Esophagus (tissue), 2 donors: ENCODE data around the gene PTCRA. TPM values are rescaled to one million over a fixed set of nuclear protein-coding genes. Genes with fewer than 3 reads are reported as not detected.

Source experiments
- H3K27ac ChIP-seq, 2 donors: one replicate each; pipeline ENCODE4 v1.5.1; 2013; ENCODE audit warnings: low read depth in 2 of 2, mild to moderate bottlenecking in 2 of 2, inconsistent platforms in 1 of 2, low read length in 1 of 2, moderate library complexity in 1 of 2
- H3K27me3 ChIP-seq, 2 donors: one replicate each; pipeline ENCODE4 v1.6.1; 2013; ENCODE audit warnings: low read length in 2 of 2, control low read depth in 1 of 2, mild to moderate bottlenecking in 1 of 2; ENCODE audit not compliant: insufficient read depth in 2 of 2, control insufficient read depth in 1 of 2
- H3K36me3 ChIP-seq, 2 donors: one replicate each; pipeline ENCODE4 v1.6.1; 2013; ENCODE audit warnings: low read length in 1 of 2; ENCODE audit not compliant: control insufficient read depth in 2 of 2, insufficient read depth in 2 of 2
- H3K4me1 ChIP-seq, 2 donors: one replicate each; pipeline ENCODE4 v1.6.1; 2013; ENCODE audit warnings: low read length in 1 of 2; ENCODE audit not compliant: control insufficient read depth in 2 of 2, insufficient read depth in 2 of 2
- H3K4me3 ChIP-seq, 2 donors: one replicate each; pipeline ENCODE4 v1.5.1; 2013; ENCODE audit warnings: low read length in 2 of 2, mild to moderate bottlenecking in 2 of 2, low read depth in 1 of 2, moderate library complexity in 1 of 2
- H3K9me3 ChIP-seq, 2 donors: one replicate each; pipeline ENCODE4 v1.6.1; 2013; ENCODE audit warnings: mild to moderate bottlenecking in 2 of 2, low read depth in 1 of 2, low read length in 1 of 2, moderate library complexity in 1 of 2; ENCODE audit not compliant: control insufficient read depth in 2 of 2, insufficient read depth in 1 of 2
- WGBS, 2 donors: extraction: QIAGEN DNeasy Blood & Tissue Kit; methylation state at CpG; one replicate each; pipeline ENCODE4 v1.1.7; 2013; 5-methylcytosine and 5-hydroxymethylcytosine counted together
- polyA plus RNA-seq, 2 donors: library from polyadenylated mRNA; stranded (reverse); fragments of 200-250 nt; gene quantifications; one replicate each; pipeline ENCODE4 v1.2.3, GENCODE V29; 2013
- donor health status: healthy with polysubstance abuse.
- donor health status: Bipolar disorder and iron deficiency.

Gene PTCRA
- polyA plus RNA-seq, 2 donors: not detected

DNA sequence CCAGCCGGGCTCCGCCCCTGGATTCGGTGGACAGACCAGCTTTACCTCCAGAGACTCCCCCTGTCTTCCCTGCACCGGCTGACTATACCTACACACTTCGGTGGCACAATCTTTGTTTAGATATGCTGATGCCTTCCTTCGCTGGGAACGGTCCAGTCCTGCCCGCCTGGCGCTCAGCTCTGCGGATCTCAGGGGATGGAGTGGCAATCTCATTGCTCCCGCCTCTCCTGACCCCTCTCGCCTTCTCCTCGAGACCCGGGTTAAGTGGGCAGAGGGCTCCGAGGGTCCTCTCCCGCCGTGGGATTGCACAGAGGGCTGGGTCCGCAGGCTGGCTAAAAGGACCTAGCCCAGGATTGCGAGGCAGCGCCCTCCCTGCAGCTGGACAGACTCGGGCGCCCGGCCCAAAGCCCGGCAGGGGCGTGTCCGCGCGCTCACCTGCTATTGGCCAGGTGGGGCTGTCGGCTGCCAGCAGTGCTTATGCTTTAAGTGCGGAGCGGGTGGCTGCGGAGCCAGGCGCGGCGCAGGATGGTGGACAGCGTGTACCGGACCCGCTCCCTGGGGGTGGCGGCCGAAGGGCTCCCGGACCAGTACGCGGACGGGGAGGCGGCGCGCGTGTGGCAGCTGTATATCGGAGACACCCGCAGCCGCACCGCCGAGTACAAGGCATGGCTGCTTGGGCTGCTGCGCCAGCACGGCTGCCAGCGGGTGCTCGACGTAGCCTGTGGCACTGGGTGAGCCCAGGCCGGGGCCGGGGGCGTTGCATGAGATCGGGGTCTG is 44.6 kb downstream of the PTCRA start, which contains the start of gene GNMT:
Gene GNMT (plus strand): TSS at position 512 of the 777 bp plus-strand sequence. CDS start 14 bp downstream, at position 526.
- Histone ChIP-seq H3K27me3 (no peaks in the 10 kb centered on the region), H3K9me3 (no peaks in the 10 kb centered on the region), H3K27ac (no peak within 1 kb of the TSS), H3K4me3 (peak within 1 kb of the TSS; percentile 38 to 49), H3K36me3 (peaks cover 4 to 21% of the 10 kb centered on the region in 2 donors), H3K4me1 (peaks cover 0 to 6% of the 10 kb centered on the region in 2 donors)
- WGBS, 2 donors: 4% methylated on average over 58 to 62 of the region's 62 CpGs

DNA sequence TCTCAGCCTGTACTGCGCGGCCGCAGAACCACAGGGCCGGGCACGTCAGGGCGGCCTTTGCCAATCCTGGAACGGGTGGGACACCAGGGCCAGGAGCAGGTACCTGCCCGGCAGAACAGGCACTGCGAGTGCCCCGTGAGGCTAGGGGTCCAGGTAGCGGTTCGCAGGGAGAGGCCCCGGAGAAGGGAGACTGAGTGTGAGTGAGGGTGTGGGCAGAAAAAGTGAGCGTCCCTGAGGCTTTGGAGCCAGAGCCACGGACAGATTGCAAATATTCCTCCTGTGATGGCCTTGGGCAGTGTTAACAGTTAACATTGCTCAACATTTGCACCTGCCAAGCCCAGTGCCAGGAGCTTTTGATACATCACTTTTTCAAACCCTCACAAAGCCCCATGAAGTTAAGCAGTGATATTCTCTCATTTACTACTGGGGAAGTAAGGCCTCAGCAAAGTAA is 45.2 kb downstream of the PTCRA start:
- H3K4me3 ChIP-seq: peak overlapping the region; percentile 38 to 49
- peaks cover 4 to 25% of the 10 kb centered on the region in 2 donors for H3K36me3 ChIP-seq
- no peak overlapping the region for H3K27ac ChIP-seq
- WGBS, 2 donors: 15 to 19% methylated on average over 15 of the region's 15 CpGs
- no peaks in the 10 kb centered on the region for H3K9me3 ChIP-seq
- H3K4me1 ChIP-seq: peaks cover 0 to 6% of the 10 kb centered on the region in 2 donors
- H3K27me3 ChIP-seq: no peaks in the 10 kb centered on the region

- Histone ChIP-seq H3K4me1 (peaks cover 0 to 6% of the 10 kb centered on the region in 2 donors), H3K36me3 (peaks cover 4 to 31% of the 10 kb centered on the region in 2 donors), H3K27ac (no peak overlapping the region), H3K4me3 (no peak overlapping the region), H3K9me3 (no peaks in the 10 kb centered on the region), H3K27me3 (no peaks in the 10 kb centered on the region)
- WGBS, 2 donors: 92 to 93% methylated on average over 12 of the region's 12 CpGs
Measured at GRCh38 chr6:42962096-42962495, 46.2 kb downstream of the PTCRA start.

GRCh38 chr6:42962502-42963178 is 46.8 kb downstream of the PTCRA start:
- Histone ChIP-seq H3K36me3 (peaks cover 8 to 37% of the 10 kb centered on the region in 2 donors), H3K4me3 (no peak overlapping the region), H3K27me3 (no peaks in the 10 kb centered on the region), H3K9me3 (no peaks in the 10 kb centered on the region), H3K4me1 (peaks cover 0 to 6% of the 10 kb centered on the region in 2 donors), H3K27ac (no peak overlapping the region)
- WGBS, 2 donors: 86 to 90% methylated on average over 13 of the region's 13 CpGs

GRCh38 chr6:42963179-42963854 is 47.5 kb downstream of the PTCRA start:
- no peak overlapping the region for H3K27ac ChIP-seq
- peaks cover 8 to 40% of the 10 kb centered on the region in 2 donors for H3K36me3 ChIP-seq
- H3K9me3 ChIP-seq: no peaks in the 10 kb centered on the region
- WGBS, 2 donors: 83 to 84% methylated on average over 12 of the region's 12 CpGs
- peaks cover 0 to 6% of the 10 kb centered on the region in 2 donors for H3K4me1 ChIP-seq
- no peak overlapping the region for H3K4me3 ChIP-seq
- H3K27me3 ChIP-seq: no peaks in the 10 kb centered on the region

DNA sequence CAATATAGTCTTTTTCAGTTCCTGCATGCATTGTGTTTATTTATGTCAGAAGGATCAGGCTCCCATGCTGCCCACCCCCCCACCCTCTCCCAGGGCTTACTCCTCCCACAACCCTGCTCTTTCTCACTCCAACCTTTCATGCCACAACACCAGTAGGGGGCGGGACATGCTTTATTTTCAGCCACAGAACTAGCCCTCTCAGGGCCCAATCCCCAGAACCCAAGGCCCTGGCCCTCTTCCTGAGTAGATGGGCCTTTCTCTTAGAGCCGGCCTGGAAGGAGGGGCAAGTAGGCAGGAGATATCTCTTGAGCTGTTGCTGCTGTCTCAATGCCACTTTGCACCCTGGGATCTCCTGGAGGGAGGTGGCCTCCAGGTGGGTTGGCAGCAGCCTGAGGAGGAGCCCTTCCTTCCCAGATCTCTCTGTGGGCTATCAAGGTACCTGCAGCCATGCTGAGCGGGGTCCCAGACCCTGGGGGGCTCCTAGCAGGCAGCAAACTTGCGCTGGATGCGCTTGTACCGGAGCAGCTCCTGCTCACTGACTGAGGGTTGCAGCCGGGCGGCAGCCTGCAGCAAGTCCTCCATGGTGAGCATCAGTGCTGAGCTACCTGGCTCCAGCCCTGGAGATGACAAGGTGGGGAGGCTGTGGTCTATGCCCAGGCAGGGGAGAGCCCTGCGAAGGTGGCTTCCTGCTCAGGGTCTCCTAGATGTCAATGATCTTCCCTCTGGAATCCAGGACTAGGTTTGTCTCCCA is 48.2 kb downstream of the PTCRA start:
- Histone ChIP-seq H3K36me3 (peaks cover 12 to 46% of the 10 kb centered on the region in 2 donors), H3K4me3 (no peak overlapping the region), H3K9me3 (no peaks in the 10 kb centered on the region), H3K4me1 (peaks cover 0 to 6% of the 10 kb centered on the region in 2 donors), H3K27me3 (no peaks in the 10 kb centered on the region), H3K27ac (no peak overlapping the region)
- WGBS, 2 donors: 80 to 84% methylated on average over 9 of the region's 9 CpGs

GRCh38 chr6:42966571-42966970 is 50.7 kb downstream of the PTCRA start:
- peaks cover 0 to 5% of the 10 kb centered on the region in 2 donors for H3K4me1 ChIP-seq
- no peaks in the 10 kb centered on the region for H3K27me3 ChIP-seq
- WGBS, 2 donors: 75 to 83% methylated on average over 7 of the region's 7 CpGs
- peaks cover 16 to 50% of the 10 kb centered on the region in 2 donors for H3K36me3 ChIP-seq
- no peak overlapping the region for H3K27ac ChIP-seq
- H3K9me3 ChIP-seq: no peaks in the 10 kb centered on the region
- H3K4me3 ChIP-seq: no peak overlapping the region

DNA sequence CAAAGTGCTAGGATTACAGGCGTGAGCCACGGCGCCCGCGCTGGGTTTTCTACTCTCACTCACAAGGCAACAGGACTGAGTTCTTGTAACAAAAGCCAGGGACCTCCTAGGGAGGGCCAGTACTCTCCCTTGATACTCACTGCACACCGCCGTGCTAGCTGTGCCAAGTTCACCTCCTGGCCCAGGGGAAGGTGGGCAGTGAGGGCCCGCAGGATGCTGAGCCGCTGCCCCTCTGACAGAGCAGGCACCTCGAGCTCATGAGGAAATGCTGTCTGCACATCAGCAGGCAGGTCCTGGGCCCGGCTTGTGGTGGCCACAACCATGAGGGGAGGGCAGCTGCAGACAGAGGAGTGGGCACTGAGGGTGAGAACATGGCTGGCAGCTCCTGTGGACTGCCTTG is 51.4 kb downstream of the PTCRA start:
- 91 to 93% methylated on average over 11 of the region's 11 CpGs for WGBS, 2 donors
- Histone ChIP-seq H3K27me3 (no peaks in the 10 kb centered on the region), H3K4me1 (peaks cover 0 to 5% of the 10 kb centered on the region in 2 donors), H3K9me3 (no peaks in the 10 kb centered on the region), H3K36me3 (peaks cover 16 to 50% of the 10 kb centered on the region in 2 donors), H3K27ac (no peak overlapping the region), H3K4me3 (no peak overlapping the region)
